Neural cell (in vitro differentiated cells): ENCODE data around the gene SDSL. TPM values are rescaled to one million over a fixed set of nuclear protein-coding genes. Genes with fewer than 3 reads are reported as not detected.

ENCODE experiments used
- H2AFZ ChIP-seq: fragments of 200-600, 300-800 bp; sonication (generic), shearing (Covaris generic); 2 replicates; pipeline ENCODE4 v1.6.0; 2014; ENCODE audit warnings: low read depth, mild to moderate bottlenecking, antibody characterized with exemption, low read length, moderate library complexity
- H3F3A ChIP-seq: fragments of 200-600 bp; shearing (Covaris generic); 2 replicates; pipeline ENCODE4 v1.6.1; 2016; ENCODE audit warnings: mild to moderate bottlenecking, moderate library complexity, mixed read lengths, antibody characterized with exemption, low read length; ENCODE audit not compliant: insufficient read depth, poor library complexity, severe bottlenecking
- H3K27ac ChIP-seq: fragments of 200-600, 300-800 bp; sonication (generic), shearing (Covaris generic); 2 replicates; pipeline ENCODE4 v1.5.1; 2014; ENCODE audit warnings: mild to moderate bottlenecking, low read length, moderate library complexity
- H3K27me3 ChIP-seq: fragments of 300-800, 200-600 bp; sonication (generic), shearing (Covaris generic); 2 replicates; pipeline ENCODE4 v1.6.0; 2014; ENCODE audit warnings: mild to moderate bottlenecking, low read depth, low read length, moderate library complexity; ENCODE audit not compliant: insufficient read depth
- H3K36me3 ChIP-seq: fragments of 300-800, 200-600 bp; sonication (generic), shearing (Covaris generic); 2 replicates; pipeline ENCODE4 v1.5.1; 2014; ENCODE audit warnings: mild to moderate bottlenecking, antibody characterized with exemption, low read length, moderate library complexity; ENCODE audit not compliant: insufficient read depth
- H3K4me2 ChIP-seq: fragments of 300-800, 200-600 bp; sonication (generic), shearing (Covaris generic); 2 replicates; pipeline ENCODE4 v1.6.0; 2014; ENCODE audit warnings: mild to moderate bottlenecking, low read length
- H3K4me3 ChIP-seq: fragments of 300-800, 200-600 bp; sonication (generic), shearing (Covaris generic); 2 replicates; pipeline ENCODE4 v1.5.1; 2014; ENCODE audit warnings: mild to moderate bottlenecking, low read length, moderate library complexity
- H3K79me2 ChIP-seq: fragments of 200-600 bp; shearing (Covaris generic); replicated peaks from 2 replicates; pipeline ENCODE4 v1.6.0; 2014; ENCODE audit warnings: mild to moderate bottlenecking, low read length, moderate library complexity; ENCODE audit not compliant: insufficient read depth
- H3K9ac ChIP-seq: fragments of 300-800, 200-600 bp; sonication (generic), shearing (Covaris generic); 2 replicates; pipeline ENCODE4 v1.6.1; 2016; ENCODE audit warnings: mild to moderate bottlenecking, low read length, mixed read lengths
- H3K9me2 ChIP-seq: fragments of 200-600 bp; shearing (Covaris generic); 2 replicates; pipeline ENCODE4 v1.6.1; 2016; ENCODE audit warnings: mild to moderate bottlenecking, low read length, mixed read lengths; ENCODE audit not compliant: insufficient read depth
- H3K9me3 ChIP-seq: fragments of 200-600, 300-800 bp; sonication (generic), shearing (Covaris generic); 2 replicates; pipeline ENCODE4 v1.6.1; 2016; ENCODE audit warnings: mild to moderate bottlenecking, mixed run types, low read length, moderate library complexity, mixed read lengths
- H4K20me1 ChIP-seq: fragments of 200-600 bp; shearing (Covaris generic); 2 replicates; pipeline ENCODE4 v1.6.1; 2016; ENCODE audit warnings: mild to moderate bottlenecking, mixed run types; ENCODE audit not compliant: insufficient read depth
- EP300 ChIP-seq: fragments of 450-650 bp; conservative IDR thresholded peaks from 2 replicates; pipeline ENCODE4 v1.6.1; 2014; ENCODE audit warnings: antibody characterized with exemption, mild to moderate bottlenecking, moderate library complexity; ENCODE audit not compliant: poor library complexity, severe bottlenecking
- EZH2 ChIP-seq: fragments of 200-600, 300-800 bp; shearing (Covaris generic), sonication (generic); IDR thresholded peaks from 2 replicates; pipeline ENCODE4 v1.6.1; 2014; ENCODE audit warnings: antibody characterized with exemption, low read length, borderline replicate concordance, mild to moderate bottlenecking; ENCODE audit not compliant: insufficient read depth, poor library complexity, severe bottlenecking
- MXI1 ChIP-seq: fragments of 450-650 bp; conservative IDR thresholded peaks from 2 replicates; pipeline ENCODE4 v1.6.1; 2014; ENCODE audit warnings: antibody characterized with exemption, mild to moderate bottlenecking; ENCODE audit not compliant: poor library complexity, severe bottlenecking
- POLR2AphosphoS5 ChIP-seq: IDR thresholded peaks from 2 replicates; pipeline ENCODE4 v1.6.1; 2012
- RAD21 ChIP-seq: fragments of 450-650 bp; conservative IDR thresholded peaks from 2 replicates; pipeline ENCODE4 v1.6.1; 2014; ENCODE audit warnings: antibody characterized with exemption, mild to moderate bottlenecking, moderate library complexity
- REST ChIP-seq: IDR thresholded peaks from 2 replicates; pipeline ENCODE4 v1.6.1; 2012; ENCODE audit warnings: borderline replicate concordance
- SMC3 ChIP-seq: fragments of 450-650 bp; conservative IDR thresholded peaks from 2 replicates; pipeline ENCODE4 v1.6.1; 2014; ENCODE audit warnings: antibody characterized with exemption, mild to moderate bottlenecking, moderate library complexity; ENCODE audit not compliant: poor library complexity
- TAF1 ChIP-seq: IDR thresholded peaks from 2 replicates; pipeline ENCODE4 v1.6.1; 2012; ENCODE audit warnings: low read depth
- polyA plus RNA-seq: library from polyadenylated mRNA; depleted of rRNA; stranded (reverse); fragments of >200 nt; gene quantifications from 2 replicates; pipeline ENCODE4 v1.2.3, GENCODE V29; 2014
- TF ChIP-seq, protein P1 (sequence below): fragments of 450-650 bp; IDR thresholded peaks from 2 replicates; pipeline ENCODE4 v1.5.1; 2014; ENCODE audit warnings: antibody characterized with exemption, mild to moderate bottlenecking, moderate library complexity; ENCODE audit not compliant: poor library complexity, severe bottlenecking

SDSL gene
- polyA plus RNA-seq, 1 donor from 2014 or later: 2.7 TPM

GRCh38 chr12:113457710-113458109 is 35.5 kb downstream of the SDSL start:
- Histone ChIP-seq H3K79me2 (no peaks in the 10 kb centered on the region), H3K9me3 (no peaks in the 10 kb centered on the region), H3K9me2 (no peaks in the 10 kb centered on the region), H3K4me2 (no peak overlapping the region), H3K36me3 (no peaks in the 10 kb centered on the region), H2AFZ (no peak overlapping the region), H3K4me3 (no peak overlapping the region), H3K9ac (no peak overlapping the region), H4K20me1 (no peaks in the 10 kb centered on the region), H3K27me3 (no peaks in the 10 kb centered on the region), H3F3A (no peaks in the 10 kb centered on the region), H3K27ac (no peak overlapping the region)
- TF ChIP-seq TAF1: no peak
- TF ChIP-seq POLR2AphosphoS5: no peak
- TF ChIP-seq SMC3: no peak
- no peak for TF ChIP-seq EZH2
- TF ChIP-seq RAD21: no peak
- no peak for TF ChIP-seq MXI1
- TF ChIP-seq EP300: no peak
- no peak for TF ChIP-seq REST
- TF ChIP-seq, protein P1, sequence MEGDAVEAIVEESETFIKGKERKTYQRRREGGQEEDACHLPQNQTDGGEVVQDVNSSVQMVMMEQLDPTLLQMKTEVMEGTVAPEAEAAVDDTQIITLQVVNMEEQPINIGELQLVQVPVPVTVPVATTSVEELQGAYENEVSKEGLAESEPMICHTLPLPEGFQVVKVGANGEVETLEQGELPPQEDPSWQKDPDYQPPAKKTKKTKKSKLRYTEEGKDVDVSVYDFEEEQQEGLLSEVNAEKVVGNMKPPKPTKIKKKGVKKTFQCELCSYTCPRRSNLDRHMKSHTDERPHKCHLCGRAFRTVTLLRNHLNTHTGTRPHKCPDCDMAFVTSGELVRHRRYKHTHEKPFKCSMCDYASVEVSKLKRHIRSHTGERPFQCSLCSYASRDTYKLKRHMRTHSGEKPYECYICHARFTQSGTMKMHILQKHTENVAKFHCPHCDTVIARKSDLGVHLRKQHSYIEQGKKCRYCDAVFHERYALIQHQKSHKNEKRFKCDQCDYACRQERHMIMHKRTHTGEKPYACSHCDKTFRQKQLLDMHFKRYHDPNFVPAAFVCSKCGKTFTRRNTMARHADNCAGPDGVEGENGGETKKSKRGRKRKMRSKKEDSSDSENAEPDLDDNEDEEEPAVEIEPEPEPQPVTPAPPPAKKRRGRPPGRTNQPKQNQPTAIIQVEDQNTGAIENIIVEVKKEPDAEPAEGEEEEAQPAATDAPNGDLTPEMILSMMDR: no peak

DNA sequence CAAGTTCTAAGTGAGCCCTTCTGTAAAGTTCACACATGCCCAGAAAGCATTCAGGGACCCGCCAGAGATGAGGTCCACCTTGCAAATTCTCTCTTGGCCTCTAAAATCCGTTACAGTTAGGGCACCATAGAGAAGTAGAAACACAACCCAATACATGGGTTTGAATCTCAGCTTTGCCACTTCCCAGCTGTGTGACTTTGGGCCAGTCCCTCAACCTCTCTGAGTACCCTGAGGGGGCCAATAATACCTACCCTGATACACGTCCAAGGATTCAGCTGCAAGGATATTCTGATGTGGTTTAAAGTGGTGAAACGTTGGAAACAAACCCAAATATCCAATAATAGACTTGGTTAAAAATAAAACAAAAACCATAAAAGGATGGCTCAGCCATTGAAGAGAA is 37.8 kb downstream of the SDSL start:
- TF ChIP-seq EP300 (no peak), EZH2 (no peak), SMC3 (no peak), POLR2AphosphoS5 (no peak), MXI1 (no peak), REST (no peak), TAF1 (no peak), RAD21 (no peak)
- TF ChIP-seq, protein P1: no peak
- Histone ChIP-seq H3K79me2 (no peaks in the 10 kb centered on the region), H4K20me1 (no peaks in the 10 kb centered on the region), H3K9me2 (no peaks in the 10 kb centered on the region), H3K9ac (no peak overlapping the region), H3K27me3 (peaks cover 15% of the 10 kb centered on the region), H3K4me3 (no peak overlapping the region), H3K4me2 (no peak overlapping the region), H3K9me3 (peaks cover 6% of the 10 kb centered on the region), H3F3A (no peaks in the 10 kb centered on the region), H3K27ac (no peak overlapping the region), H2AFZ (no peak overlapping the region), H3K36me3 (no peaks in the 10 kb centered on the region)
